Endothelial cell (in vitro differentiated cells): ENCODE data around the gene TP53BP1. TPM values are rescaled to one million over a fixed set of nuclear protein-coding genes. Genes with fewer than 3 reads are reported as not detected.
"Not testable (repeated sequence)": the region's sequence is repeated elsewhere in the genome, so short reads cannot be mapped to it uniquely, and the experiment has no call there.

Experiments
- DNase-seq: peaks from one replicate; pipeline ENCODE4 v3.0.0; 2021; ENCODE audit warnings: low spot score
- H3K27ac Mint-ChIP-seq: one replicate; pipeline ENCODE4 v1.8.0; 2021; ENCODE audit warnings: mixed read lengths, inconsistent platforms; ENCODE audit not compliant: unreplicated experiment
- H3K27me3 Mint-ChIP-seq: one replicate; pipeline ENCODE4 v1.8.0; 2021; ENCODE audit warnings: mild to moderate bottlenecking, moderate library complexity, mixed read lengths, inconsistent platforms; ENCODE audit not compliant: unreplicated experiment
- H3K36me3 Mint-ChIP-seq: one replicate; pipeline ENCODE4 v1.8.0; 2021; ENCODE audit warnings: mild to moderate bottlenecking, low read depth, mixed read lengths, inconsistent platforms; ENCODE audit not compliant: unreplicated experiment
- H3K4me1 Mint-ChIP-seq: one replicate; pipeline ENCODE4 v1.8.0; 2021; ENCODE audit warnings: mild to moderate bottlenecking, mixed read lengths, inconsistent platforms; ENCODE audit not compliant: unreplicated experiment
- H3K4me3 Mint-ChIP-seq: one replicate; pipeline ENCODE4 v1.8.0; 2021; ENCODE audit warnings: mild to moderate bottlenecking, mixed read lengths, inconsistent platforms; ENCODE audit not compliant: unreplicated experiment
- H3K9me3 Mint-ChIP-seq: one replicate; pipeline ENCODE4 v1.8.0; 2021; ENCODE audit warnings: mixed read lengths, inconsistent platforms; ENCODE audit not compliant: unreplicated experiment
- CTCF ChIP-seq: fragments of 200-600 bp; sonication (generic); IDR thresholded peaks from one replicate; pipeline ENCODE4 v1.5.0; 2021; ENCODE audit warnings: antibody characterized with exemption; ENCODE audit not compliant: unreplicated experiment
- long read RNA-seq: library from polyadenylated mRNA; unstranded; transcript quantifications from one replicate; pipeline ENCODE4 v2.0.0, GENCODE V29; 2020; ENCODE audit not compliant: unreplicated experiment
- total RNA-seq: library from RNA; stranded (reverse); fragmentation: NEBNext Ultra II Directional; extraction: Animal tissue kit (Norgen Biotek cat#: 25700); gene quantifications from one replicate; pipeline ENCODE4 v1.2.1, GENCODE V29; 2021; ENCODE audit not compliant: unreplicated experiment

TP53BP1 gene
- 97.5 TPM for total RNA-seq
- long read RNA-seq, partial matches to known transcripts: 9 of 12 reads
- long read RNA-seq, other reads (novel, unspliced or antisense): 2 of 12 reads

GRCh38 chr15:43492673-43493601 lies at the start of gene TP53BP1:
Gene TP53BP1 (minus strand): TSS chr15:43493156. CDS start chr15:43493043, 113 bp downstream.
- H3K4me3 Mint-ChIP-seq: peak within 1 kb of the TSS; percentile 99
- H3K27ac Mint-ChIP-seq: peak within 1 kb of the TSS; percentile 99
- peaks cover 3% of the 10 kb centered on the region for H3K9me3 Mint-ChIP-seq
- DNase-seq: peak; percentile 92
- H3K4me1 Mint-ChIP-seq: peaks cover 16% of the 10 kb centered on the region
- peaks cover 16% of the 10 kb centered on the region for H3K36me3 Mint-ChIP-seq
- H3K27me3 Mint-ChIP-seq: peaks cover 2% of the 10 kb centered on the region
- TF ChIP-seq CTCF: no peak

GRCh38 chr15:43541785-43542184 lies 48.8 kb upstream of the TP53BP1 start:
- DNase-seq: no peak
- Mint-ChIP-seq H3K27me3 (no peaks in the 10 kb centered on the region), H3K27ac (no peak overlapping the region), H3K9me3 (no peaks in the 10 kb centered on the region), H3K4me1 (no peaks in the 10 kb centered on the region), H3K36me3 (no peaks in the 10 kb centered on the region), H3K4me3 (no peak overlapping the region)
- TF ChIP-seq CTCF: no peak

GRCh38 chr15:43538091-43538490 lies 45.1 kb upstream of the TP53BP1 start:
- H3K27ac Mint-ChIP-seq: no peak overlapping the region
- no peak for DNase-seq
- no peaks in the 10 kb centered on the region for H3K9me3 Mint-ChIP-seq
- H3K36me3 Mint-ChIP-seq: peaks cover 4% of the 10 kb centered on the region
- H3K4me1 Mint-ChIP-seq: no peaks in the 10 kb centered on the region
- peaks cover 1% of the 10 kb centered on the region for H3K27me3 Mint-ChIP-seq
- TF ChIP-seq CTCF: no peak
- H3K4me3 Mint-ChIP-seq: no peak overlapping the region

GRCh38 chr15:43534897-43535296 lies 41.9 kb upstream of the TP53BP1 start:
- H3K9me3 Mint-ChIP-seq: no peaks in the 10 kb centered on the region
- peaks cover 4% of the 10 kb centered on the region for H3K36me3 Mint-ChIP-seq
- H3K27ac Mint-ChIP-seq: no peak overlapping the region
- no peaks in the 10 kb centered on the region for H3K4me1 Mint-ChIP-seq
- no peak for TF ChIP-seq CTCF
- DNase-seq: no peak
- peaks cover 4% of the 10 kb centered on the region for H3K27me3 Mint-ChIP-seq
- no peak overlapping the region for H3K4me3 Mint-ChIP-seq

GRCh38 chr15:43532826-43533225 lies 39.9 kb upstream of the TP53BP1 start:
- not testable (repeated sequence) for H3K9me3 Mint-ChIP-seq, H3K4me3 Mint-ChIP-seq, DNase-seq, H3K27ac Mint-ChIP-seq, H3K27me3 Mint-ChIP-seq, H3K36me3 Mint-ChIP-seq, H3K4me1 Mint-ChIP-seq
